Hindlimb muscle (tissue), 1 donor: ENCODE measurements around the gene KDM4B. TPM values are rescaled to one million over a fixed set of nuclear protein-coding genes. Genes with fewer than 3 reads are reported as not detected.

ENCODE experiments used
- DNase-seq: peaks from one replicate; pipeline ENCODE4 v3.0.0-alpha.2; 2013
- polyA plus RNA-seq: library from polyadenylated mRNA; unstranded; fragments of 120-200 nt; gene quantifications from one replicate; pipeline ENCODE4 v1.2.1, GENCODE V29; 2013; ENCODE audit not compliant: insufficient read length

KDM4B gene
- polyA plus RNA-seq, 1 donor: 26.1 TPM

GRCh38 chr19:5109560-5109959, 140.6 kb downstream of the KDM4B start:
- DNase-seq: no peak

GRCh38 chr19:5110546-5110945, 141.6 kb downstream of the KDM4B start:
- DNase-seq: no peak

GRCh38 chr19:5111051-5111450, 142.1 kb downstream of the KDM4B start:
- DNase-seq: no peak

GRCh38 chr19:5112175-5112574, 143.3 kb downstream of the KDM4B start:
- DNase-seq: no peak

GRCh38 chr19:5112681-5113575, 144.0 kb downstream of the KDM4B start:
- no peak for DNase-seq

GRCh38 chr19:5113633-5114586, 145.0 kb downstream of the KDM4B start:
- DNase-seq: no peak

- DNase-seq: no peak
Measured at GRCh38 chr19:5114727-5115126, 145.8 kb downstream of the KDM4B start.

- DNase-seq: no peak
Measured at GRCh38 chr19:5115351-5115750, 146.4 kb downstream of the KDM4B start.

- DNase-seq: no peak
Measured at GRCh38 chr19:5115771-5116202, 146.9 kb downstream of the KDM4B start.

GRCh38 chr19:5116292-5116691, 147.4 kb downstream of the KDM4B start:
- no peak for DNase-seq

- DNase-seq: no peak
Measured at GRCh38 chr19:5117421-5117820, 148.5 kb downstream of the KDM4B start.

GRCh38 chr19:5118026-5118425, 149.1 kb downstream of the KDM4B start:
- no peak for DNase-seq

- no peak for DNase-seq
Measured at GRCh38 chr19:5119297-5119998, 150.5 kb downstream of the KDM4B start.

- no peak for DNase-seq
Measured at GRCh38 chr19:5120321-5120720, 151.4 kb downstream of the KDM4B start.

- no peak for DNase-seq
Measured at GRCh38 chr19:5120833-5121232, 151.9 kb downstream of the KDM4B start.

GRCh38 chr19:5121266-5122120, 152.6 kb downstream of the KDM4B start:
- DNase-seq: no peak

GRCh38 chr19:5122121-5122400, 153.1 kb downstream of the KDM4B start:
- DNase-seq: no peak

- no peak for DNase-seq
Measured at GRCh38 chr19:5122671-5123409, 153.9 kb downstream of the KDM4B start.

GRCh38 chr19:5123646-5124045, 154.7 kb downstream of the KDM4B start:
- no peak for DNase-seq

GRCh38 chr19:5124111-5124855, 155.4 kb downstream of the KDM4B start:
- DNase-seq: no peak
